ENCODE results near the gene CADM2.

The CADM2 gene

GRCh38 chr3:84989102-84989501, 30.3 kb downstream of the CADM2 start:
- Histone ChIP-seq H3K9ac (ENCODE audit: low read length) (no peak overlapping the region), H3K9me2 (ENCODE audit: low read depth, low read length) (no peaks in the 10 kb centered on the region), H3K4me3 (ENCODE audit: low read depth, low read length, poor library complexity, severe bottlenecking) (no peak overlapping the region), H3K27me3 (ENCODE audit: insufficient read depth, low read length) (no peaks in the 10 kb centered on the region), H3K4me1 (ENCODE audit: insufficient read depth, low read length, severe bottlenecking) (no peaks in the 10 kb centered on the region), H3K9me3 (ENCODE audit: low read length) (no peaks in the 10 kb centered on the region), H3K27ac (ENCODE audit: low read depth, low read length, poor library complexity, severe bottlenecking) (no peak overlapping the region), H4K20me1 (ENCODE audit: insufficient read depth, low read length) (no peaks in the 10 kb centered on the region), H3K4me2 (ENCODE audit: low read length) (no peak overlapping the region), H2AFZ (ENCODE audit: low read length) (no peak overlapping the region), H3K36me3 (ENCODE audit: insufficient read depth, low read length) (no peaks in the 10 kb centered on the region), H3K79me2 (ENCODE audit: insufficient read depth, low read length) (no peaks in the 10 kb centered on the region), H3F3A (ENCODE audit: insufficient read depth, low read length) (no peaks in the 10 kb centered on the region)
- TF ChIP-seq EZH2 (IDR thresholded peaks at IDR 0.05; ENCODE audit: borderline replicate concordance, low read length) (no peak), CTCF (IDR thresholded peaks at IDR 0.05; ENCODE audit: low read length) (no peak)

GRCh38 chr3:84991422-84991900, 32.7 kb downstream of the CADM2 start:
- Histone ChIP-seq H3K4me2 (ENCODE audit: low read length) (no peak overlapping the region), H2AFZ (ENCODE audit: low read length) (no peak overlapping the region), H3K36me3 (ENCODE audit: insufficient read depth, low read length) (no peaks in the 10 kb centered on the region), H3K9ac (ENCODE audit: low read length) (no peak overlapping the region), H3K79me2 (ENCODE audit: insufficient read depth, low read length) (no peaks in the 10 kb centered on the region), H3K9me2 (ENCODE audit: low read depth, low read length) (no peaks in the 10 kb centered on the region), H3F3A (ENCODE audit: insufficient read depth, low read length) (no peaks in the 10 kb centered on the region), H4K20me1 (ENCODE audit: insufficient read depth, low read length) (no peaks in the 10 kb centered on the region), H3K9me3 (ENCODE audit: low read length) (no peaks in the 10 kb centered on the region), H3K27me3 (ENCODE audit: insufficient read depth, low read length) (no peaks in the 10 kb centered on the region), H3K4me3 (ENCODE audit: low read depth, low read length, poor library complexity, severe bottlenecking) (no peak overlapping the region), H3K27ac (ENCODE audit: low read depth, low read length, poor library complexity, severe bottlenecking) (no peak overlapping the region), H3K4me1 (ENCODE audit: insufficient read depth, low read length, severe bottlenecking) (no peaks in the 10 kb centered on the region)
- no peak for TF ChIP-seq EZH2 (IDR thresholded peaks at IDR 0.05; ENCODE audit: borderline replicate concordance, low read length)
- no peak for TF ChIP-seq CTCF (IDR thresholded peaks at IDR 0.05; ENCODE audit: low read length)

GRCh38 chr3:84993956-84994355, 35.2 kb downstream of the CADM2 start:
- Histone ChIP-seq H3K9me3 (ENCODE audit: low read length) (no peaks in the 10 kb centered on the region), H3K4me3 (ENCODE audit: low read depth, low read length, poor library complexity, severe bottlenecking) (no peak overlapping the region), H3K4me1 (ENCODE audit: insufficient read depth, low read length, severe bottlenecking) (no peaks in the 10 kb centered on the region), H3K27me3 (ENCODE audit: insufficient read depth, low read length) (no peaks in the 10 kb centered on the region), H3K9ac (ENCODE audit: low read length) (no peak overlapping the region), H2AFZ (ENCODE audit: low read length) (no peak overlapping the region), H3K4me2 (ENCODE audit: low read length) (no peak overlapping the region), H4K20me1 (ENCODE audit: insufficient read depth, low read length) (no peaks in the 10 kb centered on the region), H3K36me3 (ENCODE audit: insufficient read depth, low read length) (no peaks in the 10 kb centered on the region), H3F3A (ENCODE audit: insufficient read depth, low read length) (no peaks in the 10 kb centered on the region), H3K9me2 (ENCODE audit: low read depth, low read length) (no peaks in the 10 kb centered on the region), H3K27ac (ENCODE audit: low read depth, low read length, poor library complexity, severe bottlenecking) (no peak overlapping the region), H3K79me2 (ENCODE audit: insufficient read depth, low read length) (no peaks in the 10 kb centered on the region)
- no peak for TF ChIP-seq CTCF (IDR thresholded peaks at IDR 0.05; ENCODE audit: low read length)
- TF ChIP-seq EZH2 (IDR thresholded peaks at IDR 0.05; ENCODE audit: borderline replicate concordance, low read length): no peak
